BJ (cell line): ENCODE measurements around the gene DNAH2. TPM values are rescaled to one million over a fixed set of nuclear protein-coding genes. Genes with fewer than 3 reads are reported as not detected.

Experiments
- CTCF ChIA-PET: fragments of 350-600 bp; formaldehyde crosslinking; extraction: SDS; loops from one replicate; lab custom pipeline; 2021; ENCODE audit warnings: antibody characterized with exemption, inconsistent platforms; lab: Yijun Ruan, JAX
- POLR2A ChIA-PET: fragments of 300-600 bp; sonication (Branson Sonifier 250); formaldehyde crosslinking; extraction: SDS; loops from one replicate; lab custom pipeline; 2021; ENCODE audit warnings: antibody characterized with exemption; lab: Charles Lee
- DNase-seq: peaks from one replicate; pipeline ENCODE4 v3.0.0-alpha.2; 2011; ENCODE audit warnings: low read depth
- H3K27me3 ChIP-seq: 2 replicates; pipeline ENCODE4 v1.6.0; 2011; ENCODE audit warnings: low read length; ENCODE audit not compliant: control insufficient read depth, insufficient read depth
- H3K36me3 ChIP-seq: 2 replicates; pipeline ENCODE4 v1.5.1; 2011; ENCODE audit warnings: low read length; ENCODE audit not compliant: control insufficient read depth, insufficient read depth
- H3K4me3 ChIP-seq: 2 replicates; pipeline ENCODE4 v1.5.1; 2011; ENCODE audit warnings: low read depth, mild to moderate bottlenecking, control low read depth, low read length
- polyA plus RNA-seq: library from polyadenylated mRNA; depleted of rRNA; stranded (reverse); fragments of >200 nt; gene quantifications from 2 replicates; pipeline ENCODE4 v1.2.3, GENCODE V29; 2011
- TF ChIP-seq, protein P1 (sequence below): IDR thresholded peaks from 2 replicates; pipeline ENCODE4 v1.5.1; 2011; ENCODE audit warnings: low read depth, mild to moderate bottlenecking, control low read depth, inconsistent platforms, low read length, moderate library complexity; ENCODE audit not compliant: insufficient read depth

Gene DNAH2
- polyA plus RNA-seq, 1 experiment, result 0.10 TPM

DNA sequence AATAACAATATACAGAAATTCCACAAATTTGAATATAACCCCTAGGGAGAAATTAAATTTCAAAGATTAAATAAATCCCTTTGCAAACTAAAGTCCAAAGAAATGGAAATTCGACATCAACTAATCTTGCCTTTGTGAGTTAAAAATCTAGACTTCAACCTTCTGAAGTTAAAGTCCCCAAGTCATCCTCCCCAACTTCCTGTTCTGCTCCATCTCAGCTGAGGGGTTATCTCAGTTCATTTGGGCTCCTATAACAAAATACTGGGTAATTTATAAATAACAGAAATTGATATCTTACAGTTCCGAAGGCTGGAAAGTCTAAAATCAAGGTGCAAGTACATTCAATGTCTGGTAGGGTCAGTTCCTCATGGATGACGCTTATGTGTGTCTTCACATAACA, 93.7 kb downstream of the DNAH2 start:
- DNase-seq, result no peak
- POLR2A ChIA-PET, result no interaction called here
- Histone ChIP-seq H3K4me3 (no peak overlapping the region), H3K36me3 (no peaks in the 10 kb centered on the region), H3K27me3 (no peaks in the 10 kb centered on the region)
- CTCF ChIA-PET, result interaction anchor here (1.0 to 2.1 kb wide), 4 partner anchors 14 to 179 kb away, joined by 3 to 9 read pairs (median 4); no protein-coding TSS in a partner anchor
- TF ChIP-seq, protein P1, sequence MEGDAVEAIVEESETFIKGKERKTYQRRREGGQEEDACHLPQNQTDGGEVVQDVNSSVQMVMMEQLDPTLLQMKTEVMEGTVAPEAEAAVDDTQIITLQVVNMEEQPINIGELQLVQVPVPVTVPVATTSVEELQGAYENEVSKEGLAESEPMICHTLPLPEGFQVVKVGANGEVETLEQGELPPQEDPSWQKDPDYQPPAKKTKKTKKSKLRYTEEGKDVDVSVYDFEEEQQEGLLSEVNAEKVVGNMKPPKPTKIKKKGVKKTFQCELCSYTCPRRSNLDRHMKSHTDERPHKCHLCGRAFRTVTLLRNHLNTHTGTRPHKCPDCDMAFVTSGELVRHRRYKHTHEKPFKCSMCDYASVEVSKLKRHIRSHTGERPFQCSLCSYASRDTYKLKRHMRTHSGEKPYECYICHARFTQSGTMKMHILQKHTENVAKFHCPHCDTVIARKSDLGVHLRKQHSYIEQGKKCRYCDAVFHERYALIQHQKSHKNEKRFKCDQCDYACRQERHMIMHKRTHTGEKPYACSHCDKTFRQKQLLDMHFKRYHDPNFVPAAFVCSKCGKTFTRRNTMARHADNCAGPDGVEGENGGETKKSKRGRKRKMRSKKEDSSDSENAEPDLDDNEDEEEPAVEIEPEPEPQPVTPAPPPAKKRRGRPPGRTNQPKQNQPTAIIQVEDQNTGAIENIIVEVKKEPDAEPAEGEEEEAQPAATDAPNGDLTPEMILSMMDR, result no peak

DNA sequence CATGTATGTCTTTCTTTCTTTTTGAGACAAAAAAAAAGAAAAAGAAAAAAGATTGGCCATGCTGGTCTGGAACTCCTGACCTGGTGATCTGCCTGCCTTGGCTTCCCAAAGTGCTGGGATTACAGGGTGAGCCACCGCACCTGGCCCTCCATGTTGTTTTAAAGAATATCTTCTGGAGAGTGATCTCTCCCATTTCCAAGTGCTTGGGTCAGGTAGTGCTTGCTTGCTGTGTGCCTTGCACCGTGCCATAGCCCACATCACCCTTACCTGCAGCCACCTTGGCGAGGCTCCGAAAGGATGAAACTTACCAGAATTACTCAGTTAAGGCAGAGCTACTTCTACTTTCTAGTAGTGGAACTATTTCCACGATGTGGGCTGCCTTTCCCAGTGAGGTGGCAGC, 97.4 kb downstream of the DNAH2 start:
- ChIA-PET POLR2A (no interaction called here), CTCF (interaction anchor here (1.3 kb wide), 1 partner anchor 8 kb away, joined by 4 read pairs; no protein-coding TSS in a partner anchor)

DNA sequence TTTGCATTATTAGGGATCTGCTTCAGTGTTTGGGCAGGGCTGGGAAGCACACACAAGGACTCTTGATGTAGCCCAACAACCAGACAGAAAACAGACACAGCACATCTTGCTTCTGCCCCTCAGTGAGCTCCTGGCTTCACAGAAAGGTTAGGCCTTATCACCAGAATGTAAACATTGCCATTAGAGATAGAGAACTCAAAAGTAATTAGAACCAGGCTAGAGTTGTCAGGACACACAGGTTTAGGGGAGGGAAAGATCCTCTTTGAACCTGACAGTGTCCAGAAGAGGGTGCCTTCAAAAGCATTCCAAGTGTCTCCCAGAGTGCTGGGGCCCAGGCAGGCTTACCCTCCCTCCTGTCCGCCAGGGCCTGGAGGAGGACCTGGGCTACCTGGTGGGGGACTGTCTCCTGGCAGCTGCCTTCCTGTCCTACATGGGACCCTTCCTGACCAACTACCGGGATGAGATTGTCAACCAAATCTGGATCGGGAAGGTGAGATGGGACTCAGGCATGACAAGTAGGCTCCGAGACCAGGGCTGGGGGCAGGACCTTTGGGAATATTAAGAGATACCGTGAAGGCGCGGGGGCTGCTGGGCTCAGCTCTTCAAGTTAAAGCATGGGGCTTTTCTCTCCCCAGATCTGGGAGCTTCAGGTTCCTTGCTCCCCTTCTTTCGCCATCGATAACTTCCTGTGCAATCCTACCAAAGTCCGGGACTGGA, 99.5 kb downstream of the DNAH2 start:
- ChIA-PET POLR2A (no interaction called here), CTCF (interaction anchor here (0.9 to 1.9 kb wide), 6 partner anchors 8 to 74 kb away, joined by 3 to 11 read pairs (median 4); partner anchors contain the start of gene CHD3)
- Histone ChIP-seq H3K27me3 (peaks cover 7% of the 10 kb centered on the region), H3K4me3 (no peak overlapping the region), H3K36me3 (no peaks in the 10 kb centered on the region)
- TF ChIP-seq, protein P1, result no peak
- no peak for DNase-seq

More for the DNA sequence above, 97.4 kb downstream of the DNAH2 start:
- H3K36me3 ChIP-seq, result no peaks in the 10 kb centered on the region
- peaks cover 7% of the 10 kb centered on the region for H3K27me3 ChIP-seq
- no peak overlapping the region for H3K4me3 ChIP-seq
- TF ChIP-seq, protein P1, result no peak
- no peak for DNase-seq

DNA sequence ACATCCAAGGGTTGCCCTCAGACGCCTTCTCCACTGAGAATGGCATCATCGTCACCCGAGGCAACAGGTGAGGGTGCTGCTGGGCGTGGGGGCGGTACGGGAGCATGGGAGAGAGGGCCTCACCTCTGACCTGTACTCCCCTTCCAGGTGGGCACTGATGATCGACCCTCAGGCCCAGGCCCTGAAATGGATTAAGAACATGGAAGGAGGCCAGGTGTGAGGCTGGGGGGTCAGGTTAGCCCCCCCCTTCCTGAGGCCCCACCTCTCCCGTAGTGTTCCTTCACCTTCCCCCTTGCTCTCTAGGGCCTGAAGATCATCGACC, 100.1 kb downstream of the DNAH2 start:
- DNase-seq, result no peak
- Histone ChIP-seq H3K4me3 (no peak overlapping the region), H3K36me3 (no peaks in the 10 kb centered on the region), H3K27me3 (peaks cover 7% of the 10 kb centered on the region)
- ChIA-PET POLR2A (no interaction called here), CTCF (interaction anchor here (1.3 to 1.9 kb wide), 3 partner anchors 21 to 172 kb away, joined by 5 to 8 read pairs (median 7); no protein-coding TSS in a partner anchor)
- TF ChIP-seq, protein P1, result no peak

DNA sequence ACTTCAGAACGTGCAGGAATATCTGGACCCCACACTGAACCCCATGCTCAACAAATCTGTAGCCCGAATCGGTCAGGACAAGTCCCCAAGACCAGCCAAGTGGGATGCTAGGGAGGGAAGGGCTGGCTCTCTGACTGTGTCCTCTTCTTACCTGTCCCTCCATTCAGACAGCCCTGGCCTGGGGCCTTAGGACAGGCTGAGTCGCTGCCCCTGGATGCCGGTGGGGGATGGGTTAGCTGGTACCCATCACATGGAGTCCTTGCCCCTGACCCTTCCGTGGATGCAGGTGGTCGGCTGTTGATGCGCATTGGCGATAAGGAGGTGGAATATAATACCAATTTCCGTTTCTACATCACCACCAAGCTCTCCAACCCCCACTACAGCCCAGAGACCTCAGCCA, 100.5 kb downstream of the DNAH2 start:
- CTCF ChIA-PET, result interaction anchor here (1.0 to 1.9 kb wide), 5 partner anchors 17 to 172 kb away, joined by 3 to 8 read pairs (median 6); no protein-coding TSS in a partner anchor

More for the DNA sequence above, 100.5 kb downstream of the DNAH2 start:
- Histone ChIP-seq H3K27me3 (peaks cover 7% of the 10 kb centered on the region), H3K36me3 (no peaks in the 10 kb centered on the region), H3K4me3 (no peak overlapping the region)
- POLR2A ChIA-PET, result no interaction called here
- DNase-seq, result no peak
- TF ChIP-seq, protein P1, result no peak
